GM12891 (cell line): Measurements from ENCODE around the gene KRT10.

Experiments used
- POLR2A ChIP-seq: IDR thresholded peaks from 2 replicates; pipeline ENCODE4 v1.6.1; 2011; ENCODE audit warnings: low read depth, low read length, control low read depth
- POLR2AphosphoS5 ChIP-seq: IDR thresholded peaks from 2 replicates; pipeline ENCODE4 v1.6.1; 2011; ENCODE audit warnings: low read depth, low read length, control low read depth
- POU2F2 ChIP-seq: IDR thresholded peaks from 2 replicates; pipeline ENCODE4 v1.6.1; 2011; ENCODE audit warnings: low read depth, mild to moderate bottlenecking, control low read depth, low read length, moderate library complexity
- TAF1 ChIP-seq: IDR thresholded peaks from 2 replicates; pipeline ENCODE4 v1.6.1; 2011; ENCODE audit warnings: low read depth, low read length, control low read depth

DNA sequence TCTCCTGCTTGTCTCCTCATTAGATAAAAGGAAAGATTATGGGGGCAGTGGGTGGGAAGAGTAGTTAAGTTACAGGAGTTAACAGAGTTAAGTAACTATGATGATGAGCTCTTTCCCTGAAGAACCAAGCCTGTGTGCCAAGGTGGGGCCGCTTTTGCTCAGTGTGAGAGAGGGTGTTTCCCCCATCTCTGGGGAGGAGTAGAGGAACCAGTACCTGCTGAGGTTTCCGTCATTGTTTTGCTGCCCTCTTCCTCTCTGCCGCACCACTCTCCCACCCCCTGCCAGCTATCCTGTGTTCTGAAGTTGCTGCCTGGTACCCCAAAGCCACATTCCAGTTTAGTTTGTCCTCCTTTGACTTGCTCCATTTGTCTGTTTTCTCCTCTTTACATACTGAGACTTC, 20.8 kb upstream of the KRT10 start:
- no peak for TF ChIP-seq POLR2A
- TF ChIP-seq POLR2AphosphoS5, result no peak
- TF ChIP-seq TAF1, result no peak
- no peak for TF ChIP-seq POU2F2
